A549 (cell line): ENCODE results near the gene ZBTB20. TPM values are rescaled to one million over a fixed set of nuclear protein-coding genes. Genes with fewer than 3 reads are reported as not detected.

ENCODE experiments used
- ATAC-seq, 2 experiments: fragments of 200-7000 bp in 1 of 2; fragments of >200 bp in 1 of 2; cut with Nextera tagmentation in 1 of 2; cut with Tn5 transposase in 1 of 2; 3 replicates each; pipeline versions ENCODE4 v1.8.0 to v1.9.1; 2018 to 2020; ENCODE audit warnings: mild to moderate bottlenecking in 1 of 2, moderate library complexity in 1 of 2
- CTCF ChIA-PET: fragments of 300-600 bp; sonication (Branson Sonifier 250); formaldehyde crosslinking; extraction: SDS; loops from one replicate; lab custom pipeline; 2021; ENCODE audit warnings: antibody characterized with exemption, inconsistent platforms; lab: Yijun Ruan, JAX
- POLR2A ChIA-PET: fragments of 350-600 bp; formaldehyde crosslinking; extraction: SDS; loops from one replicate; lab custom pipeline; 2021; ENCODE audit warnings: antibody characterized with exemption, inconsistent platforms; lab: Yijun Ruan, JAX
- DNase-seq, 2 experiments: peaks; one replicate each; pipeline versions ENCODE4 v3.0.0 to v3.0.0-alpha.2; 2011 to 2016; ENCODE audit warnings: low read depth in 1 of 2, low spot score in 1 of 2
- FAIRE-seq: peaks from 2 replicates; lab custom pipeline; 2011; peaks lifted over from hg19 to GRCh38; lab: Jason Lieb, UNC
- H3K27ac ChIP-seq, 2 experiments: fragments of >200 bp; sonication (Bioruptor Twin); formaldehyde crosslinking; 3 replicates each; pipeline ENCODE4 v1.5.1; 2016 to 2017
- H3K4me1 ChIP-seq: fragments of >200 bp; sonication (Bioruptor Twin); formaldehyde crosslinking; 3 replicates; pipeline ENCODE4 v1.6.1; 2016
- H3K4me2 ChIP-seq: fragments of >200 bp; sonication (Bioruptor Twin); formaldehyde crosslinking; 3 replicates; pipeline ENCODE4 v1.6.1; 2016
- H3K4me3 ChIP-seq: fragments of >200 bp; sonication (Bioruptor Twin); formaldehyde crosslinking; 3 replicates; pipeline ENCODE4 v1.5.1; 2016
- H3K9me3 ChIP-seq: fragments of >200 bp; sonication (Bioruptor Twin); formaldehyde crosslinking; 3 replicates; pipeline ENCODE4 v1.6.1; 2016
- BHLHE40 ChIP-seq: IDR thresholded peaks from 2 replicates; pipeline ENCODE4 v1.6.1; 2012; ENCODE audit warnings: low read depth, low read length, inconsistent platforms
- CBX2 ChIP-seq: fragments of 200-600 bp; sonication (generic); IDR thresholded peaks from 2 replicates; pipeline ENCODE4 v1.6.1; 2016; ENCODE audit warnings: low read depth, mild to moderate bottlenecking, borderline replicate concordance
- EP300 ChIP-seq, 2 experiments: fragments of >200 bp; sonication (Bioruptor Twin); formaldehyde crosslinking; IDR thresholded peaks; 2 replicates in 1 of 2; 3 replicates in 1 of 2; pipeline ENCODE4 v1.6.1; 2016 to 2017
- ESRRA ChIP-seq: fragments of 150-350 bp; IDR thresholded peaks from 2 replicates; pipeline ENCODE4 v1.6.1; 2014; ENCODE audit warnings: mild to moderate bottlenecking, low read length, borderline replicate concordance
- FOSL2 ChIP-seq, 2 experiments: fragments of 450-650 bp in 1 of 2; fragments of >200 bp in 1 of 2; sonication (Bioruptor Twin) in 1 of 2; formaldehyde crosslinking; IDR thresholded peaks; 2 replicates each; pipeline versions ENCODE4 v1.5.0 to v1.6.1; 2016 to 2020; ENCODE audit warnings: mild to moderate bottlenecking in 1 of 2, moderate library complexity in 1 of 2
- FOXS1 ChIP-seq: fragments of 250-450 bp; sonication (Bioruptor Pico); IDR thresholded peaks from 2 replicates; pipeline ENCODE4 v1.5.0; 2020; ENCODE audit warnings: mild to moderate bottlenecking, moderate library complexity
- HES2 ChIP-seq: fragments of >200 bp; sonication (Bioruptor Twin); formaldehyde crosslinking; IDR thresholded peaks from 2 replicates; pipeline ENCODE4 v1.6.1; 2016
- HOXA7 ChIP-seq: fragments of 250-450 bp; sonication (Bioruptor Pico); IDR thresholded peaks from 2 replicates; pipeline ENCODE4 v1.5.0; 2020; ENCODE audit warnings: mild to moderate bottlenecking, moderate library complexity
- HOXB13 ChIP-seq: fragments of 250-450 bp; sonication (Bioruptor Pico); IDR thresholded peaks from 2 replicates; pipeline ENCODE4 v1.5.0; 2020; ENCODE audit warnings: low read depth, mild to moderate bottlenecking, moderate library complexity
- JUNB ChIP-seq: fragments of >200 bp; sonication (Bioruptor Twin); formaldehyde crosslinking; IDR thresholded peaks from 2 replicates; pipeline ENCODE4 v1.6.1; 2016
- KDM1A ChIP-seq: fragments of 200-600 bp; sonication (generic); IDR thresholded peaks from 2 replicates; pipeline ENCODE4 v1.6.1; 2016; ENCODE audit warnings: low read depth, mild to moderate bottlenecking
- MAX ChIP-seq: IDR thresholded peaks from 2 replicates; pipeline ENCODE4 v1.6.1; 2012
- MAZ ChIP-seq: fragments of 150-350 bp; IDR thresholded peaks from 2 replicates; pipeline ENCODE4 v1.6.1; 2014; ENCODE audit warnings: antibody characterized with exemption, low read depth, low read length, borderline replicate concordance
- MYC ChIP-seq: IDR thresholded peaks from 2 replicates; pipeline ENCODE4 v1.6.1; 2012; ENCODE audit warnings: mild to moderate bottlenecking, inconsistent platforms, low read length, improper control_type of control experiment, borderline replicate concordance
- PHF8 ChIP-seq: fragments of 200-600 bp; sonication (generic); IDR thresholded peaks from 2 replicates; pipeline ENCODE4 v1.6.1; 2016; ENCODE audit warnings: low read depth, mild to moderate bottlenecking, antibody characterized with exemption, moderate library complexity, borderline replicate concordance
- RAD21 ChIP-seq, 2 experiments: fragments of >200 bp in 1 of 2; sonication (Bioruptor Twin) in 1 of 2; formaldehyde crosslinking in 1 of 2; IDR thresholded peaks in 1 of 2; conservative IDR thresholded peaks in 1 of 2; 2 replicates in 1 of 2; 3 replicates in 1 of 2; pipeline ENCODE4 v1.6.1; 2012 to 2018; ENCODE audit warnings: inconsistent platforms in 1 of 2
- RFX5 ChIP-seq: fragments of 450-650 bp; IDR thresholded peaks from 2 replicates; pipeline ENCODE4 v1.7.1; 2014; ENCODE audit warnings: antibody characterized with exemption, mild to moderate bottlenecking, moderate library complexity
- SMC3 ChIP-seq: fragments of >200 bp; sonication (Bioruptor Twin); formaldehyde crosslinking; IDR thresholded peaks from 3 replicates; pipeline ENCODE4 v1.6.1; 2018; ENCODE audit warnings: inconsistent platforms
- ZNF302 ChIP-seq: fragments of 250-450 bp; sonication (Bioruptor Pico); IDR thresholded peaks from 2 replicates; pipeline ENCODE4 v1.9.0; 2021; ENCODE audit warnings: inconsistent platforms, mild to moderate bottlenecking, moderate library complexity
- WGBS: methylation state at CpG from one replicate; pipeline ENCODE4 v1.1.6; 2017; ENCODE audit errors: missing lambda C conversion rate; 5-methylcytosine and 5-hydroxymethylcytosine counted together
- polyA plus RNA-seq, 4 experiments: library from polyadenylated mRNA; depleted of rRNA in 3 of 4; stranded (reverse); fragments of >200 nt; fragmentation: RNase III in 1 of 4; extraction: RNeasy Plus Mini Kit Qiagen cat#74134 plus additional on column Dnase treatment in 1 of 4; gene quantifications; 2 replicates in 3 of 4; 3 replicates in 1 of 4; pipeline ENCODE4 v1.2.3, GENCODE V29; 2011 to 2017
- TF ChIP-seq, protein P1 (sequence below): fragments of >200 bp; sonication (Bioruptor Twin); formaldehyde crosslinking; IDR thresholded peaks from 3 replicates; pipeline ENCODE4 v1.5.1; 2016
- TF ChIP-seq, protein P2 (sequence below): fragments of 250-450 bp; sonication (Bioruptor Pico); IDR thresholded peaks from 2 replicates; pipeline ENCODE4 v1.5.0; 2020; ENCODE audit warnings: low read depth, mild to moderate bottlenecking, moderate library complexity

The ZBTB20 gene
- polyA plus RNA-seq, 2 of the 4 experiments (the other 2 are of a cell fraction) = 0.85 to 5.0 TPM

DNA sequence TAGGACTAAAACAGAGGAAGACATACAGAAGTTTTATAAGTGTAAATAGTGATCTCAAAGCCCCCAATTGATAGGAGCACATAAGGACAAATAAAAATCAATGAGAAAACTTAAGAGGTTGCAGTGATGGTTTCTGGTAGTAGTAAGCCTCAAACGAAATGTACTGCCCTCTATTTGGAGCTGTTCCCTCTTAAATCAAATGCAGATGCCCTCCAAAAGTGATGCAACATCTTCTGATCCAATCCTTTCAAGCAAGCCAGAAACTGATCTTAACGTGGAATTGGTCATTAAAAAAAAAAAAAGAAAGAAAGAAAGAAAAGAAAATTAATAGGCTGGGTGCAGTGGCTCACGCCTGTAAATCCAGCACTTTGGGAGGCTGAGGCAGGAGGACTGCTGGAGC lies 259.3 kb downstream of the ZBTB20 start:
- no peak overlapping the region for H3K27ac ChIP-seq
- ChIA-PET CTCF (no interaction called here), POLR2A (no interaction called here)
- ATAC-seq (no peak), FAIRE-seq (no peak), DNase-seq (no peak)
- H3K4me3 ChIP-seq = no peak overlapping the region
- WGBS = 67% methylated on average over 3 of the region's 3 CpGs
- no peak overlapping the region for H3K4me2 ChIP-seq
- H3K4me1 ChIP-seq = no peaks in the 10 kb centered on the region
- TF ChIP-seq MYC (no peak), JUNB (no peak), KDM1A (no peak), PHF8 (no peak), SMC3 (no peak)
- TF ChIP-seq, protein P1, sequence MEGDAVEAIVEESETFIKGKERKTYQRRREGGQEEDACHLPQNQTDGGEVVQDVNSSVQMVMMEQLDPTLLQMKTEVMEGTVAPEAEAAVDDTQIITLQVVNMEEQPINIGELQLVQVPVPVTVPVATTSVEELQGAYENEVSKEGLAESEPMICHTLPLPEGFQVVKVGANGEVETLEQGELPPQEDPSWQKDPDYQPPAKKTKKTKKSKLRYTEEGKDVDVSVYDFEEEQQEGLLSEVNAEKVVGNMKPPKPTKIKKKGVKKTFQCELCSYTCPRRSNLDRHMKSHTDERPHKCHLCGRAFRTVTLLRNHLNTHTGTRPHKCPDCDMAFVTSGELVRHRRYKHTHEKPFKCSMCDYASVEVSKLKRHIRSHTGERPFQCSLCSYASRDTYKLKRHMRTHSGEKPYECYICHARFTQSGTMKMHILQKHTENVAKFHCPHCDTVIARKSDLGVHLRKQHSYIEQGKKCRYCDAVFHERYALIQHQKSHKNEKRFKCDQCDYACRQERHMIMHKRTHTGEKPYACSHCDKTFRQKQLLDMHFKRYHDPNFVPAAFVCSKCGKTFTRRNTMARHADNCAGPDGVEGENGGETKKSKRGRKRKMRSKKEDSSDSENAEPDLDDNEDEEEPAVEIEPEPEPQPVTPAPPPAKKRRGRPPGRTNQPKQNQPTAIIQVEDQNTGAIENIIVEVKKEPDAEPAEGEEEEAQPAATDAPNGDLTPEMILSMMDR = no peak
- TF ChIP-seq, protein P2, sequence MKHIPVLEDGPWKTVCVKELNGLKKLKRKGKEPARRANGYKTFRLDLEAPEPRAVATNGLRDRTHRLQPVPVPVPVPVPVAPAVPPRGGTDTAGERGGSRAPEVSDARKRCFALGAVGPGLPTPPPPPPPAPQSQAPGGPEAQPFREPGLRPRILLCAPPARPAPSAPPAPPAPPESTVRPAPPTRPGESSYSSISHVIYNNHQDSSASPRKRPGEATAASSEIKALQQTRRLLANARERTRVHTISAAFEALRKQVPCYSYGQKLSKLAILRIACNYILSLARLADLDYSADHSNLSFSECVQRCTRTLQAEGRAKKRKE (CRISPR knock-in tag) = no peak
- no peaks in the 10 kb centered on the region for H3K9me3 ChIP-seq

DNA sequence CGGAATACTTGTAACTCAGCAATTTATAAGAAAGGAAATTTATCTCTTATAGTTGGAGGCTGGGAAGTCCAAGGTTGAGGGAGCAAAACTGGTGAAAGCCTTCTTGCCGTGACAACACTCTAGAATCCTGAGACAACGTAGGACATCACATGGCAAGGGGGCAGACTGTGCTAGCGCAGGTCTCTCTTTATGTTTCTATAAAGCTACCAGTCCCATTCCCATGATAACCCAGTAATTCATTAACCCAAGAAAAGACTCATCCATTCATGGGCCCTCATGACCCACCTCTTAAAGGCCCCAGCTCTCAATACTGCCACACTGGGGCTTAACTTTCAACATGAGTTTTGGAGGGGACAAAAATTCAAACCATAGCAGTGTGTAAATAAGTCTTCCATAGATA lies 260.2 kb downstream of the ZBTB20 start:
- ATAC-seq (no peak), DNase-seq (no peak), FAIRE-seq (no peak)
- Histone ChIP-seq H3K4me2 (no peak overlapping the region), H3K9me3 (no peaks in the 10 kb centered on the region), H3K4me1 (no peaks in the 10 kb centered on the region), H3K27ac (no peak overlapping the region), H3K4me3 (no peak overlapping the region)
- WGBS = 89% methylated on average over 4 of the region's 4 CpGs
- ChIA-PET CTCF (no interaction called here), POLR2A (no interaction called here)
- TF ChIP-seq ZNF302 (CRISPR knock-in tag) = no peak
- no peak for TF ChIP-seq MAZ
- no peak for TF ChIP-seq ESRRA
- TF ChIP-seq HOXB13 (CRISPR knock-in tag) = no peak
- no peak for TF ChIP-seq FOSL2 (IDR thresholded peaks at IDR 0.05)
- no peak for TF ChIP-seq FOSL2 (CRISPR knock-in tag; IDR thresholded peaks at IDR 0.05)
- TF ChIP-seq EP300 (IDR thresholded peaks at IDR 0.05) = no peak
- TF ChIP-seq HES2 = no peak
- TF ChIP-seq, protein P2 (CRISPR knock-in tag) = no peak
- TF ChIP-seq FOXS1 (CRISPR knock-in tag) = no peak
- no peak for TF ChIP-seq BHLHE40
- TF ChIP-seq MAX = no peak
- TF ChIP-seq RAD21 (conservative IDR thresholded peaks at IDR 0.05 in 1 of 2, IDR thresholded peaks at IDR 0.05 in 1 of 2) = no peak
- no peak for TF ChIP-seq RFX5
- no peak for TF ChIP-seq HOXA7 (CRISPR knock-in tag)
- TF ChIP-seq CBX2 = no peak
